Measurements from ENCODE around the gene ANKRD2.

GRCh38 chr10:97580421-97581367 lies 8.1 kb downstream of the ANKRD2 start:
- TF ChIP-seq CTCF (IDR thresholded peaks at IDR 0.05) (no peak), EP300 (IDR thresholded peaks at IDR 0.05) (no peak), POLR2A (IDR thresholded peaks at IDR 0.05) (no peak), POLR2AphosphoS5 (IDR thresholded peaks at IDR 0.05) (no peak)
